Liver (tissue), 9 donors: Measurements from ENCODE around the gene RPS6KA5. TPM values are rescaled to one million over a fixed set of nuclear protein-coding genes. Genes with fewer than 3 reads are reported as not detected.

Experiments used
- DNase-seq: peaks from one replicate; pipeline ENCODE4 v3.0.0-alpha.2; 2017; ENCODE audit warnings: low spot score
- H3K27ac ChIP-seq, 2 donors: one replicate each; pipeline ENCODE4 v1.7.0; 2013; ENCODE audit warnings: inconsistent platforms in 2 of 2, low read length in 2 of 2, control low read depth in 1 of 2, low read depth in 1 of 2, mild to moderate bottlenecking in 1 of 2
- H3K27me3 ChIP-seq, 4 donors: one replicate each; pipeline versions ENCODE4 v1.6.1 to v1.7.0; 2013; ENCODE audit warnings: low read length in 3 of 4, inconsistent platforms in 1 of 4, mild to moderate bottlenecking in 1 of 4, moderate library complexity in 1 of 4; ENCODE audit not compliant: control insufficient read depth in 4 of 4, insufficient read depth in 4 of 4
- H3K36me3 ChIP-seq, 4 donors: one replicate each; pipeline versions ENCODE4 v1.6.1 to v1.7.0; 2013; ENCODE audit warnings: low read length in 3 of 4, mild to moderate bottlenecking in 3 of 4, low read depth in 1 of 4, moderate library complexity in 1 of 4; ENCODE audit not compliant: control insufficient read depth in 4 of 4, insufficient read depth in 3 of 4
- H3K4me1 ChIP-seq, 4 donors: one replicate each; pipeline versions ENCODE4 v1.6.1 to v1.7.0; 2013; ENCODE audit warnings: low read length in 3 of 4, mild to moderate bottlenecking in 3 of 4, moderate library complexity in 1 of 4; ENCODE audit not compliant: control insufficient read depth in 4 of 4, insufficient read depth in 4 of 4
- H3K4me3 ChIP-seq, 3 donors: one replicate each; pipeline versions ENCODE4 v1.6.1 to v1.7.0; 2013; ENCODE audit warnings: low read length in 3 of 3, control low read depth in 1 of 3, low read depth in 1 of 3, mild to moderate bottlenecking in 1 of 3
- H3K9ac ChIP-seq, 2 donors: one replicate each; pipeline ENCODE4 v1.7.0; 2013; ENCODE audit warnings: low read length in 2 of 2, mild to moderate bottlenecking in 2 of 2, moderate library complexity in 2 of 2, control low read depth in 1 of 2, low read depth in 1 of 2
- H3K9me3 ChIP-seq, 4 donors: one replicate each; pipeline versions ENCODE4 v1.6.1 to v1.7.0; 2013; ENCODE audit warnings: low read length in 3 of 4; ENCODE audit not compliant: control insufficient read depth in 4 of 4
- EGR1 ChIP-seq, 2 donors: IDR thresholded peaks; 2 replicates each; pipeline ENCODE4 v1.6.1; 2016 to 2018; ENCODE audit warnings: antibody characterized with exemption in 2 of 2, low read depth in 2 of 2
- FOXA1 ChIP-seq: IDR thresholded peaks from 2 replicates; pipeline ENCODE4 v1.6.1; 2016; ENCODE audit warnings: antibody characterized with exemption
- FOXA2 ChIP-seq: IDR thresholded peaks from 2 replicates; pipeline ENCODE4 v1.6.1; 2016; ENCODE audit warnings: antibody characterized with exemption
- GABPA ChIP-seq, 2 donors: IDR thresholded peaks in 1 of 2; conservative IDR thresholded peaks in 1 of 2; 2 replicates each; pipeline ENCODE4 v1.6.1; 2016; ENCODE audit warnings: antibody characterized with exemption in 2 of 2, mild to moderate bottlenecking in 1 of 2, moderate library complexity in 1 of 2
- HNF4A ChIP-seq, 2 donors: conservative IDR thresholded peaks; 2 replicates each; pipeline ENCODE4 v1.6.1; 2016; ENCODE audit warnings: antibody characterized with exemption in 2 of 2, mild to moderate bottlenecking in 2 of 2
- HNF4G ChIP-seq: IDR thresholded peaks from 2 replicates; pipeline ENCODE4 v1.6.1; 2016; ENCODE audit warnings: antibody characterized with exemption
- JUND ChIP-seq, 2 donors: IDR thresholded peaks; 2 replicates each; pipeline ENCODE4 v1.6.1; 2016; ENCODE audit warnings: antibody characterized with exemption in 2 of 2
- NR2F2 ChIP-seq: IDR thresholded peaks from 2 replicates; pipeline ENCODE4 v1.6.1; 2016; ENCODE audit warnings: antibody characterized with exemption
- RAD21 ChIP-seq, 2 donors: IDR thresholded peaks; 2 replicates each; pipeline ENCODE4 v1.6.1; 2016; ENCODE audit warnings: antibody characterized with exemption in 2 of 2, mild to moderate bottlenecking in 2 of 2
- RXRA ChIP-seq, 2 donors: IDR thresholded peaks; 2 replicates each; pipeline ENCODE4 v1.6.1; 2017 to 2018; ENCODE audit warnings: antibody characterized with exemption in 2 of 2, mild to moderate bottlenecking in 1 of 2
- SP1 ChIP-seq: IDR thresholded peaks from 2 replicates; pipeline ENCODE4 v1.6.1; 2018; ENCODE audit warnings: antibody characterized with exemption, mild to moderate bottlenecking
- TAF1 ChIP-seq: conservative IDR thresholded peaks from 2 replicates; pipeline ENCODE4 v1.6.1; 2016; ENCODE audit warnings: antibody characterized with exemption, mild to moderate bottlenecking
- YY1 ChIP-seq: IDR thresholded peaks from 2 replicates; pipeline ENCODE4 v1.6.1; 2016; ENCODE audit warnings: antibody characterized with exemption, mild to moderate bottlenecking
- WGBS: extraction: QIAGEN DNeasy Blood & Tissue Kit; methylation state at CpG from one replicate; pipeline ENCODE4 v1.1.7; 2013; 5-methylcytosine and 5-hydroxymethylcytosine counted together
- polyA plus RNA-seq, 2 donors: library from polyadenylated mRNA; stranded (reverse) in 1 of 2; unstranded in 1 of 2; fragments of 200-250 nt in 1 of 2; fragments of >200 nt in 1 of 2; fragmentation: Nextera tagmentation in 1 of 2; extraction: Ambion mirVana in 1 of 2; gene quantifications; one replicate each; pipeline versions ENCODE4 v1.2.1 to v1.2.3, GENCODE V29; 2013 to 2015
- total RNA-seq, 2 donors: library from RNA; depleted of rRNA; stranded (reverse); fragments of >200 nt; gene quantifications; one replicate each; pipeline ENCODE4 v1.2.3, GENCODE V29; 2014
- TF ChIP-seq, protein P1 (sequence below): IDR thresholded peaks from 2 replicates; pipeline ENCODE4 v1.6.1; 2016; ENCODE audit warnings: antibody characterized with exemption
- TF ChIP-seq, protein P2 (sequence below): fragments of 150-350 bp; IDR thresholded peaks from 2 replicates; pipeline ENCODE4 v1.5.1; 2017; ENCODE audit warnings: improper control_type of control experiment, low read depth, low read length; ENCODE audit not compliant: missing input control
- TF ChIP-seq, protein P3 (sequence below): IDR thresholded peaks from 2 replicates; pipeline ENCODE4 v1.6.1; 2016; ENCODE audit warnings: antibody characterized with exemption
- TF ChIP-seq, protein P4 (sequence below): IDR thresholded peaks from 2 replicates; pipeline ENCODE4 v1.6.1; 2016; ENCODE audit warnings: antibody characterized with exemption
- TF ChIP-seq, protein P5 (sequence below): IDR thresholded peaks from 2 replicates; pipeline ENCODE4 v1.6.1; 2016; ENCODE audit warnings: antibody characterized with exemption, mild to moderate bottlenecking
- donor health status: healthy.
- donor health status: healthy.
- donor health status: healthy.
- donor health status: healthy.
- donor health status: healthy.

Gene RPS6KA5
- total and polyA plus RNA-seq, 4 donors, result 0.52 to 2.3 (median 1.3) TPM

DNA sequence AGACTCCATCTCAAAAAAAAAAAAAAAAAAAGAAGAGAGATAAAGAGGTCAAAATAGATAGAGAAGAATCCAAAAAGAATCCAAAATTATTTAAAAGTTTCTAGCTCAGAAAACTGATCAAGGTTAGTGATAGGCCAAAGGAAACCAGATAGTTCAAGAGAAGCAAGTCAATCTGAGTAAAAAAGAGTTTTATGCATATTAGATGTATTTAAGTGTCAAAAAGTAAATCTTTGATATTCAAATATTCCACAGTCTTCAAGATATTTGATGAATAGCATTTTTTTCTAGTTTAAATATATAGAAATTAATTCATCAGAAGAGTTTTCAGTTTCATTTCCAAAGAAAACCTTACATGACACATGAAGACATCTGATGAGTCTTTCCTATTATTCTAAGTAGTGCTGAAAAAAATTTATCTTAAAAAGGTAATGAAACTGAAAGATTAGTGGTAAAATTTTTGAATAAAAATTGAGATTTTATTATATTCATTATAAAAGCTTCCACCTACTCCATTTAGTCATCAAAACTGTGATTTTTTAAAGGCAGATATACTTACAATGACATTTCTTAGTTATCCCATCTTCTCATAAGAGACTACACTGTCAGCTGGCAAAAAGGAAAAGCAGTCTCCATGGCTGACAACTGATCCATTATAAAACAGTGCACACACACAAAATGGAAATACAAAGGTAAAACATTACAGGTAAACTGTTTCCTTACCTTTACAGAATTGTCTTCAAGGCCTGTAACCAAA lies 68.6 kb downstream of the RPS6KA5 start:
- no peak overlapping the region for H3K27ac ChIP-seq
- DNase-seq, result no peak
- no peaks in the 10 kb centered on the region for H3K9me3 ChIP-seq

DNA sequence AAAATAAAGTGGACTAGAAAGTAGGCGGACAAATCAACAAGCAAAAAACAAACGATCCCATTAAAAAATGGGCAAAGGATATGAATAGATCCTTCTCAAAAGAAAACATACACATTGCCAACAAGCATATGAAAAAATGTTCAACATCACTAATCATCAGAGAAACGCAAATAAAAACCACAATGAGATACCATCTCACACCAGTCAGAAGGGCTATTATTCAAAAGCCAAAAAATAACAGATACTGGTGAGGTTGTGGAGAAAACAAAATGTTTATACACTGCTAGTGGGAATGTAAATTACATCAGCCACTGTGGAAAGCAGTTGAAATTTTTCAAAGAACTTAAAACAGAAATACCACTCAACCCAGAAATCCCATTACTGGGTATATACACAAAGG lies 70.3 kb downstream of the RPS6KA5 start:
- H3K9ac ChIP-seq, result no peak overlapping the region
- WGBS, result 93% methylated on average over 3 of the region's 3 CpGs
- H3K4me1 ChIP-seq, result no peaks in the 10 kb centered on the region
- H3K36me3 ChIP-seq, result no peaks in the 10 kb centered on the region
- H3K9me3 ChIP-seq, result no peaks in the 10 kb centered on the region
- H3K27ac ChIP-seq, result no peak overlapping the region
- H3K27me3 ChIP-seq, result no peaks in the 10 kb centered on the region
- no peak for DNase-seq
- TF ChIP-seq HNF4A (conservative IDR thresholded peaks at IDR 0.05), result no peak
- TF ChIP-seq, protein P1, sequence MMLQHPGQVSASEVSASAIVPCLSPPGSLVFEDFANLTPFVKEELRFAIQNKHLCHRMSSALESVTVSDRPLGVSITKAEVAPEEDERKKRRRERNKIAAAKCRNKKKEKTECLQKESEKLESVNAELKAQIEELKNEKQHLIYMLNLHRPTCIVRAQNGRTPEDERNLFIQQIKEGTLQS, result no peak
- TF ChIP-seq HNF4G, result no peak
- TF ChIP-seq FOXA2, result no peak
- TF ChIP-seq TAF1, result no peak
- no peak for TF ChIP-seq RXRA (IDR thresholded peaks at IDR 0.05)
- TF ChIP-seq YY1, result no peak
- TF ChIP-seq JUND (IDR thresholded peaks at IDR 0.05), result no peak
- no peak for TF ChIP-seq GABPA (IDR thresholded peaks at IDR 0.05 in 1 of 2, conservative IDR thresholded peaks at IDR 0.05 in 1 of 2)
- TF ChIP-seq, protein P2, sequence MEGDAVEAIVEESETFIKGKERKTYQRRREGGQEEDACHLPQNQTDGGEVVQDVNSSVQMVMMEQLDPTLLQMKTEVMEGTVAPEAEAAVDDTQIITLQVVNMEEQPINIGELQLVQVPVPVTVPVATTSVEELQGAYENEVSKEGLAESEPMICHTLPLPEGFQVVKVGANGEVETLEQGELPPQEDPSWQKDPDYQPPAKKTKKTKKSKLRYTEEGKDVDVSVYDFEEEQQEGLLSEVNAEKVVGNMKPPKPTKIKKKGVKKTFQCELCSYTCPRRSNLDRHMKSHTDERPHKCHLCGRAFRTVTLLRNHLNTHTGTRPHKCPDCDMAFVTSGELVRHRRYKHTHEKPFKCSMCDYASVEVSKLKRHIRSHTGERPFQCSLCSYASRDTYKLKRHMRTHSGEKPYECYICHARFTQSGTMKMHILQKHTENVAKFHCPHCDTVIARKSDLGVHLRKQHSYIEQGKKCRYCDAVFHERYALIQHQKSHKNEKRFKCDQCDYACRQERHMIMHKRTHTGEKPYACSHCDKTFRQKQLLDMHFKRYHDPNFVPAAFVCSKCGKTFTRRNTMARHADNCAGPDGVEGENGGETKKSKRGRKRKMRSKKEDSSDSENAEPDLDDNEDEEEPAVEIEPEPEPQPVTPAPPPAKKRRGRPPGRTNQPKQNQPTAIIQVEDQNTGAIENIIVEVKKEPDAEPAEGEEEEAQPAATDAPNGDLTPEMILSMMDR, result no peak
- TF ChIP-seq FOXA1, result no peak
- TF ChIP-seq, protein P3, sequence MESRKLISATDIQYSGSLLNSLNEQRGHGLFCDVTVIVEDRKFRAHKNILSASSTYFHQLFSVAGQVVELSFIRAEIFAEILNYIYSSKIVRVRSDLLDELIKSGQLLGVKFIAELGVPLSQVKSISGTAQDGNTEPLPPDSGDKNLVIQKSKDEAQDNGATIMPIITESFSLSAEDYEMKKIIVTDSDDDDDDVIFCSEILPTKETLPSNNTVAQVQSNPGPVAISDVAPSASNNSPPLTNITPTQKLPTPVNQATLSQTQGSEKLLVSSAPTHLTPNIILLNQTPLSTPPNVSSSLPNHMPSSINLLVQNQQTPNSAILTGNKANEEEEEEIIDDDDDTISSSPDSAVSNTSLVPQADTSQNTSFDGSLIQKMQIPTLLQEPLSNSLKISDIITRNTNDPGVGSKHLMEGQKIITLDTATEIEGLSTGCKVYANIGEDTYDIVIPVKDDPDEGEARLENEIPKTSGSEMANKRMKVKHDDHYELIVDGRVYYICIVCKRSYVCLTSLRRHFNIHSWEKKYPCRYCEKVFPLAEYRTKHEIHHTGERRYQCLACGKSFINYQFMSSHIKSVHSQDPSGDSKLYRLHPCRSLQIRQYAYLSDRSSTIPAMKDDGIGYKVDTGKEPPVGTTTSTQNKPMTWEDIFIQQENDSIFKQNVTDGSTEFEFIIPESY, result no peak
- no peak for TF ChIP-seq RAD21 (IDR thresholded peaks at IDR 0.05)
- no peak for TF ChIP-seq SP1
- TF ChIP-seq, protein P4, sequence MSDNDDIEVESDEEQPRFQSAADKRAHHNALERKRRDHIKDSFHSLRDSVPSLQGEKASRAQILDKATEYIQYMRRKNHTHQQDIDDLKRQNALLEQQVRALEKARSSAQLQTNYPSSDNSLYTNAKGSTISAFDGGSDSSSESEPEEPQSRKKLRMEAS, result no peak
- TF ChIP-seq EGR1 (IDR thresholded peaks at IDR 0.05; ENCODE audit: low read depth in 2 of 2), result no peak
- TF ChIP-seq NR2F2, result no peak
- TF ChIP-seq, protein P5, sequence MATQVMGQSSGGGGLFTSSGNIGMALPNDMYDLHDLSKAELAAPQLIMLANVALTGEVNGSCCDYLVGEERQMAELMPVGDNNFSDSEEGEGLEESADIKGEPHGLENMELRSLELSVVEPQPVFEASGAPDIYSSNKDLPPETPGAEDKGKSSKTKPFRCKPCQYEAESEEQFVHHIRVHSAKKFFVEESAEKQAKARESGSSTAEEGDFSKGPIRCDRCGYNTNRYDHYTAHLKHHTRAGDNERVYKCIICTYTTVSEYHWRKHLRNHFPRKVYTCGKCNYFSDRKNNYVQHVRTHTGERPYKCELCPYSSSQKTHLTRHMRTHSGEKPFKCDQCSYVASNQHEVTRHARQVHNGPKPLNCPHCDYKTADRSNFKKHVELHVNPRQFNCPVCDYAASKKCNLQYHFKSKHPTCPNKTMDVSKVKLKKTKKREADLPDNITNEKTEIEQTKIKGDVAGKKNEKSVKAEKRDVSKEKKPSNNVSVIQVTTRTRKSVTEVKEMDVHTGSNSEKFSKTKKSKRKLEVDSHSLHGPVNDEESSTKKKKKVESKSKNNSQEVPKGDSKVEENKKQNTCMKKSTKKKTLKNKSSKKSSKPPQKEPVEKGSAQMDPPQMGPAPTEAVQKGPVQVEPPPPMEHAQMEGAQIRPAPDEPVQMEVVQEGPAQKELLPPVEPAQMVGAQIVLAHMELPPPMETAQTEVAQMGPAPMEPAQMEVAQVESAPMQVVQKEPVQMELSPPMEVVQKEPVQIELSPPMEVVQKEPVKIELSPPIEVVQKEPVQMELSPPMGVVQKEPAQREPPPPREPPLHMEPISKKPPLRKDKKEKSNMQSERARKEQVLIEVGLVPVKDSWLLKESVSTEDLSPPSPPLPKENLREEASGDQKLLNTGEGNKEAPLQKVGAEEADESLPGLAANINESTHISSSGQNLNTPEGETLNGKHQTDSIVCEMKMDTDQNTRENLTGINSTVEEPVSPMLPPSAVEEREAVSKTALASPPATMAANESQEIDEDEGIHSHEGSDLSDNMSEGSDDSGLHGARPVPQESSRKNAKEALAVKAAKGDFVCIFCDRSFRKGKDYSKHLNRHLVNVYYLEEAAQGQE, result no peak
- H3K4me3 ChIP-seq, result no peak overlapping the region

More for the DNA sequence above, 68.6 kb downstream of the RPS6KA5 start:
- Histone ChIP-seq H3K4me1 (no peaks in the 10 kb centered on the region), H3K27me3 (no peaks in the 10 kb centered on the region), H3K9ac (no peak overlapping the region), H3K36me3 (no peaks in the 10 kb centered on the region), H3K4me3 (no peak overlapping the region)
- TF ChIP-seq GABPA (IDR thresholded peaks at IDR 0.05 in 1 of 2, conservative IDR thresholded peaks at IDR 0.05 in 1 of 2) (no peak), RXRA (IDR thresholded peaks at IDR 0.05) (no peak), RAD21 (IDR thresholded peaks at IDR 0.05) (no peak)
- TF ChIP-seq, protein P3, result no peak
